Breast epithelium (tissue), 4 donors: ENCODE data around the gene MBOAT7. TPM values are rescaled to one million over a fixed set of nuclear protein-coding genes. Genes with fewer than 3 reads are reported as not detected.
A peak's percentile ranks its signal among the peaks of the same experiment; 100 is the strongest.

Source experiments
- DNase-seq, 2 donors: peaks; one replicate each; pipeline ENCODE4 v3.0.0-alpha.2; 2019; ENCODE audit warnings: low spot score in 2 of 2
- H3K27ac ChIP-seq, 2 donors: fragments of 200-600 bp; sonication (generic) in 1 of 2; one replicate each; pipeline ENCODE4 v1.5.1; 2016 to 2019; ENCODE audit warnings: mild to moderate bottlenecking in 1 of 2
- H3K27me3 ChIP-seq, 2 donors: fragments of 200-600 bp; sonication (generic) in 1 of 2; one replicate each; pipeline versions ENCODE4 v1.5.1 to v1.6.0; 2017 to 2019; ENCODE audit warnings: control low read depth in 1 of 2, mild to moderate bottlenecking in 1 of 2
- H3K36me3 ChIP-seq: fragments of 200-600 bp; one replicate; pipeline ENCODE4 v1.5.1; 2019
- H3K4me1 ChIP-seq, 2 donors: fragments of 200-600 bp; sonication (generic); one replicate each; pipeline ENCODE4 v1.5.1; 2016 to 2019; ENCODE audit warnings: control low read depth in 1 of 2
- H3K4me3 ChIP-seq, 3 donors: fragments of 200-600 bp; sonication (generic); 1 replicate in 2 of 3; 2 replicates in 1 of 3; pipeline ENCODE4 v1.5.1; 2016 to 2019; ENCODE audit warnings: mild to moderate bottlenecking in 3 of 3, moderate library complexity in 2 of 3
- H3K9me3 ChIP-seq, 2 donors: fragments of 200-600 bp; sonication (generic) in 1 of 2; one replicate each; pipeline ENCODE4 v1.5.1; 2016 to 2019; ENCODE audit warnings: control low read depth in 1 of 2
- POLR2A ChIP-seq: fragments of 450-650 bp; IDR thresholded peaks from one replicate; pipeline ENCODE4 v1.6.1; 2016; ENCODE audit warnings: antibody characterized with exemption, mild to moderate bottlenecking, moderate library complexity
- POLR2AphosphoS5 ChIP-seq, 3 donors: sonication (generic); formaldehyde crosslinking; IDR thresholded peaks; one replicate each; pipeline ENCODE4 v1.6.1; 2017; ENCODE audit warnings: antibody characterized with exemption in 3 of 3
- intact Hi-C: fragments of 100-400 bp; cut with DNase I; formaldehyde crosslinking; loops from one replicate; pipeline ENCODE4 v1.15.1; 2023; ENCODE audit warnings: low total_unique reads
- total RNA-seq, 3 donors: library from RNA; depleted of rRNA; stranded (reverse); fragments of >200 nt; gene quantifications; one replicate each; pipeline ENCODE4 v1.1.0, GENCODE V29; 2016
- TF ChIP-seq, protein P1 (sequence below), 3 donors: fragments of 450-650 bp; IDR thresholded peaks; one replicate each; pipeline ENCODE4 v1.5.1; 2016 to 2017; ENCODE audit warnings: antibody characterized with exemption in 3 of 3, mild to moderate bottlenecking in 3 of 3, moderate library complexity in 3 of 3

The MBOAT7 gene
- total RNA-seq, 3 donors from 2014 or later: 16.5 to 37.3 (median 24.6) TPM

DNA sequence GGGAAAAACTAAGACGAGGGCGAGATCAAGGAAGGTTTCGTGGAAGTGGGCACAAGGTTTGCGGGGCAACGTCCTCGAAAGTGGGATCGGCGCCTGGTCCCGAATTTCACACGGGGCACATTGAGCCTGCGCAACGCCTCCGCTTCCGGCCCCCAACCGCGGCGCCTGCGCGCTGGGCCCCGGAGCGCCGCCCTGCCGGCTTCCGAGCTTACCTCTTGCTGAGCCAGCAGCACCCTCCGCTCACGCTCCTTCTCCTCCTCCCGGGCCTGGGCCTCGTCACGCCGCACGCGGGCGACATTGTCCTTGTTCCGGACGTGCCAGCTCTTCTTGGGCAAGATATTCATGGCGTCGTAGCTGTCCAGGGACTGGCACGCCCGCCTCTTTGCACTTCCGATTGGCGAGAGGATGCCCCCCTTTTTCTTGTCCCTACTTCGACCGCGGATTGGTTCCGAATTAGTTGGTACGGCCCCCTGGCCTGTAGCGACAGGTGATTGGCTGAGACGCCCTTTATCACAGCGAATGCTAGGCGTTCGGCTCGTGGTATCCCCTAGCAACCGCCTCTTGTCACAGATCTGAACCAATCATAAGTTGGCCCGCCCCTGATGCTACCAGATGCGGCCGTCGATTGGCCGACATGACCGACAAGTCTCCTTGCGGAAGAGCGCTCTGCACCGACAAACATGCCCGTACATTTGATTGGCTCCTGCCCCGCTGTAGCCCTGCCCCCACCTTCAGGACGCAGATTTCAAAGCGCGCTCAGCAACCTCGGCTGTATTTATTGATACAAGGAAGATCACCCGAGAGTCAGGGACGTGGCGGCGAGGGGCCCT lies 29.8 kb downstream of the MBOAT7 start, which contains the start of gene LENG1:
Gene LENG1 (minus strand): TSS at position 370 of the 830 bp plus-strand sequence. CDS start 26 bp downstream, at position 344.
- no peaks in the 10 kb centered on the region for H3K36me3 ChIP-seq
- H3K27ac ChIP-seq: peak within 1 kb of the TSS; percentile 92 to 97
- H3K9me3 ChIP-seq: no peaks in the 10 kb centered on the region
- intact Hi-C loops: loop anchor here (5.0 kb wide), 1 partner anchor 1442 kb away; no protein-coding TSS in a partner anchor
- DNase-seq: peak; percentile 100
- peak within 1 kb of the TSS; percentile 65 to 88 (median 78) for H3K4me3 ChIP-seq
- H3K4me1 ChIP-seq: peaks cover 0 to 7% of the 10 kb centered on the region in 2 donors
- no peaks in the 10 kb centered on the region for H3K27me3 ChIP-seq
- TF ChIP-seq, protein P1, sequence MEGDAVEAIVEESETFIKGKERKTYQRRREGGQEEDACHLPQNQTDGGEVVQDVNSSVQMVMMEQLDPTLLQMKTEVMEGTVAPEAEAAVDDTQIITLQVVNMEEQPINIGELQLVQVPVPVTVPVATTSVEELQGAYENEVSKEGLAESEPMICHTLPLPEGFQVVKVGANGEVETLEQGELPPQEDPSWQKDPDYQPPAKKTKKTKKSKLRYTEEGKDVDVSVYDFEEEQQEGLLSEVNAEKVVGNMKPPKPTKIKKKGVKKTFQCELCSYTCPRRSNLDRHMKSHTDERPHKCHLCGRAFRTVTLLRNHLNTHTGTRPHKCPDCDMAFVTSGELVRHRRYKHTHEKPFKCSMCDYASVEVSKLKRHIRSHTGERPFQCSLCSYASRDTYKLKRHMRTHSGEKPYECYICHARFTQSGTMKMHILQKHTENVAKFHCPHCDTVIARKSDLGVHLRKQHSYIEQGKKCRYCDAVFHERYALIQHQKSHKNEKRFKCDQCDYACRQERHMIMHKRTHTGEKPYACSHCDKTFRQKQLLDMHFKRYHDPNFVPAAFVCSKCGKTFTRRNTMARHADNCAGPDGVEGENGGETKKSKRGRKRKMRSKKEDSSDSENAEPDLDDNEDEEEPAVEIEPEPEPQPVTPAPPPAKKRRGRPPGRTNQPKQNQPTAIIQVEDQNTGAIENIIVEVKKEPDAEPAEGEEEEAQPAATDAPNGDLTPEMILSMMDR (IDR thresholded peaks at IDR 0.05): peak in 2 of 3 donors; percentile 23 to 43
- TF ChIP-seq POLR2A (peak; percentile 45), POLR2AphosphoS5 (IDR thresholded peaks at IDR 0.05) (peak; percentile 88 to 98 (median 98))

DNA sequence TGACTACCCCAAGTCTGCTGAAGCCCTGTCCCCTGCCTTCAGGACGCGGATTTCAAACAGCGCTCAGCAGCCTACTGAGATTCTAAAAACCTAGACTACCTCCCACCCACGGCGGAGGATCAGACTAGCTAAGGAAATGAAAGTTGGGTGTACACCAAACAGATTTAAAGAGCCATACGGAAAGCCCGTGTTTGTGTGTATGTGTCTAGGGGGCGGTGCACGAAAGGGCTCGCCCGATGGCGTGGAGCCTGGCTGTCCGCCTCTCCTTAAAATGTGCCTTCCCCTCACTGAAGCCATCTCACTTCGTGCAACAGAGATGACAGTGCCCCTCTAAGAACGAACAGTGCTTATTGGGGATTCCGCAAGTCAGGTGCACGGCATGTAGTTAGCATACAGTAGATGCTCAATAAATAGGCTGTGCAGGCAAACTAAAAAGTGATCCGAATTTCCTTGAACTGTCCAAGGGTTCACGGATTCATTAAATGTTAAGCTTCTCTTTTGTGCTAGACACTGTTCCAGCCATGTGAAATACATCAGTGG lies 30.5 kb downstream of the MBOAT7 start:
- Histone ChIP-seq H3K27ac (peak overlapping the region; percentile 92 to 97), H3K4me1 (peaks cover 0 to 7% of the 10 kb centered on the region in 2 donors)
- intact Hi-C loops: loop anchor here (5.0 kb wide), 1 partner anchor 1442 kb away; no protein-coding TSS in a partner anchor

DNA sequence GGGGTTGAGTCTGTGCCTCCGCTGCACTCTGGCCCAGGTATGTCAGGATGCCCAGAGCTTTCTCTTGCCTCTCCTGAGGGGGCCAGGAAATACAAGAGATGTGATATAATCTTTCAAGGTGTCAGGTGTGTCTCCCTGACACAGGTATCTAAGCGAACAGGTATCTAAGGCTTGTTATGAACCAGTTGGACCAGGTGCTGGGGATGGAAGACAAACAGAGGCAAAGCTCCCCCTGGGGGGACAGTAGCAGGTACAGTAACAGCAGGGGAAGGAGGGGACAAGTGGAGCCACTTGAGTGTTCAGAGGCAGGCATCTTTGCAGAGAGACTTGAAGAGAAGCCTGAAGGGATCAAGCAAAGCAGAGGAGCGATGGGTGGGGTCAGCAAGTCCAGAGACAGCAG lies 32.4 kb downstream of the MBOAT7 start:
- H3K27ac ChIP-seq: no peak overlapping the region
- no peaks in the 10 kb centered on the region for H3K27me3 ChIP-seq
- no peak overlapping the region for H3K4me3 ChIP-seq
- DNase-seq: no peak
- H3K4me1 ChIP-seq: peaks cover 0 to 7% of the 10 kb centered on the region in 2 donors
- intact Hi-C loops: loop anchor here (5.0 kb wide), 1 partner anchor 1440 kb away; no protein-coding TSS in a partner anchor
- H3K36me3 ChIP-seq: no peaks in the 10 kb centered on the region
- no peaks in the 10 kb centered on the region for H3K9me3 ChIP-seq
- TF ChIP-seq POLR2AphosphoS5 (IDR thresholded peaks at IDR 0.05) (no peak), POLR2A (no peak)
- TF ChIP-seq, protein P1 (IDR thresholded peaks at IDR 0.05): no peak

More for the DNA sequence above, 30.5 kb downstream of the MBOAT7 start:
- Histone ChIP-seq H3K36me3 (no peaks in the 10 kb centered on the region), H3K9me3 (no peaks in the 10 kb centered on the region), H3K27me3 (no peaks in the 10 kb centered on the region), H3K4me3 (peak overlapping the region; percentile 65 to 88 (median 78))
- TF ChIP-seq POLR2AphosphoS5 (IDR thresholded peaks at IDR 0.05) (no peak), POLR2A (no peak)
- TF ChIP-seq, protein P1 (IDR thresholded peaks at IDR 0.05): no peak
- no peak for DNase-seq

DNA sequence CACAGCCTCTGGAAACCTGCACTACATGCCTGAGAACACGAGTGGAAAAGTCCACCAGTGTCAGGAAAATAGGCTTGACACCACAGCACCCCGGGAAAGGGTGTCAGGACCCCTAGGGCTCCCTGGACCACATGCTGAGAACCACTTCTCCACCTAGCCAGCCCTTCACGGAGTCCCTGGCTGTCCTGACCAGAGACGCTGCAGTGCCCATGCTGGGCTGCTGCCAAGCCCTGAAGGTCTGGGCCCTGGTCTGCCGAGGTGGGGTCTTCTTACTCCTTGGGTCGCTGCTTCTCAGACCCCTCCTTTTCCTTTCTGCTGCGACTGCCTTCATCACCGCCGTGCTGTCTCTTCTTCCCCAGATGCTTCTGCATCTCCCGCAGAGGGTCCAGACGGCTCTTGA lies 32.9 kb downstream of the MBOAT7 start:
- intact Hi-C loops: loop anchor here (5.0 kb wide), 1 partner anchor 1439 kb away; no protein-coding TSS in a partner anchor
- DNase-seq: no peak
- Histone ChIP-seq H3K9me3 (no peaks in the 10 kb centered on the region), H3K36me3 (no peaks in the 10 kb centered on the region), H3K27me3 (no peaks in the 10 kb centered on the region), H3K27ac (no peak overlapping the region), H3K4me3 (no peak overlapping the region), H3K4me1 (peaks cover 0 to 7% of the 10 kb centered on the region in 2 donors)
- TF ChIP-seq POLR2A (no peak), POLR2AphosphoS5 (IDR thresholded peaks at IDR 0.05) (no peak)
- TF ChIP-seq, protein P1 (IDR thresholded peaks at IDR 0.05): no peak
